HUES64 (cell line): Measurements from ENCODE around the gene MTREX.

ENCODE experiments used
- H3K27ac ChIP-seq: 2 replicates; pipeline ENCODE4 v1.7.0; 2013; ENCODE audit warnings: low read depth, low read length, inconsistent platforms
- H3K27me3 ChIP-seq: 2 replicates; pipeline ENCODE4 v1.6.1; 2013; ENCODE audit warnings: mild to moderate bottlenecking, low read length; ENCODE audit not compliant: insufficient read depth
- H3K36me3 ChIP-seq: 2 replicates; pipeline ENCODE4 v1.6.1; 2013; ENCODE audit warnings: mild to moderate bottlenecking, low read length; ENCODE audit not compliant: insufficient read depth
- H3K4me1 ChIP-seq: 2 replicates; pipeline ENCODE4 v1.6.1; 2013; ENCODE audit warnings: mild to moderate bottlenecking, low read length, moderate library complexity; ENCODE audit not compliant: insufficient read depth
- H3K4me3 ChIP-seq: 2 replicates; pipeline ENCODE4 v1.5.1; 2013; ENCODE audit warnings: mild to moderate bottlenecking, low read length, moderate library complexity
- H3K9ac ChIP-seq: 2 replicates; pipeline ENCODE4 v1.6.1; 2013; ENCODE audit warnings: mild to moderate bottlenecking, low read depth, low read length
- H3K9me3 ChIP-seq: 2 replicates; pipeline ENCODE4 v1.6.1; 2013; ENCODE audit warnings: low read depth, low read length; ENCODE audit not compliant: insufficient read depth
- WGBS: fragments of 150-250, 120-280 bp; methylation state at CpG from one replicate; pipeline ENCODE4 v1.1.7; 2013; ENCODE audit warnings: missing lambda C conversion rate; 5-methylcytosine and 5-hydroxymethylcytosine counted together

MTREX gene

DNA sequence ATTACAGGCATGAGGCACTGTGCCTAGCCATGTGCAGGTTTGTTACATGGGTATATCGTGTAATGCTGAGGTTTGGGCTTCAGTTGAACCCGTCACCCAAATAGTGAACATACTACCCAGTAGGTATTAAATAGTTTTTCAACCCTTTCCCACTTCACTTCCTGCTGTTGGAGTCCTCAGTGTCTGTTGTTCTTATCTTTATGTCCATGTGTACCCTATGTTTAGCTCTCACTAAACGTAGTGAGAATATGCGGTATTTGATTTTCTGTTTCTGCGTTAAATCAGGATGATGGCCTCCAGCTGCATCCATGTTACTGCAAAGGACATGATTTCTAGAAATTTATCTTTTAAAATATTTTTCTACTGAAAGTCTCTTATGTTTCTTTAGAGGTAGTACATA is 17.8 kb downstream of the MTREX start:
- no peak overlapping the region for H3K27ac ChIP-seq
- peaks cover 80% of the 10 kb centered on the region for H3K36me3 ChIP-seq
- 98% methylated on average over 5 of the region's 5 CpGs for WGBS
- no peaks in the 10 kb centered on the region for H3K9me3 ChIP-seq
- no peaks in the 10 kb centered on the region for H3K4me1 ChIP-seq
- no peak overlapping the region for H3K9ac ChIP-seq
- H3K4me3 ChIP-seq = no peak overlapping the region
- H3K27me3 ChIP-seq = no peaks in the 10 kb centered on the region

DNA sequence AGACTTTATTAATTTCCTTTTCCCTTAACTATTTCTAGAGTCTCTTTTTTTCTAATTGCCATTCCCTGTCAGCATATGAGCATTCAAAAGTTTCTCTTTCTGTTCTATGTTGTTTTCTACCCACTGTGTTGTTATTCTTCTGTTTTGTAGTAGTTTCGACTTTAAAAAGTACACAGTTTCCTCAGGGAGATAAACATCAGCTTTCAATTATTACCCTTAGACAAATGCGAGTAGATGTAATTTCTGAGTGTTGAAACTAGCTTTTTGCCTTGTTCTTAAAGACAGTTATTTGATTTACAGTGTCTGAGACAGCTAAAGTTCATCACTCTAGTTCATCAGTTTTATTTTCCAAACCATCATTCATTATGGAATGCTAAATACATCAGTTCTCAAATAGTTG is 19.5 kb downstream of the MTREX start:
- peaks cover 93% of the 10 kb centered on the region for H3K36me3 ChIP-seq
- no peaks in the 10 kb centered on the region for H3K27me3 ChIP-seq
- no peaks in the 10 kb centered on the region for H3K9me3 ChIP-seq
- WGBS = 86% methylated on average over 1 of the region's 2 CpGs
- H3K4me3 ChIP-seq = no peak overlapping the region
- no peak overlapping the region for H3K27ac ChIP-seq
- no peaks in the 10 kb centered on the region for H3K4me1 ChIP-seq
- no peak overlapping the region for H3K9ac ChIP-seq

DNA sequence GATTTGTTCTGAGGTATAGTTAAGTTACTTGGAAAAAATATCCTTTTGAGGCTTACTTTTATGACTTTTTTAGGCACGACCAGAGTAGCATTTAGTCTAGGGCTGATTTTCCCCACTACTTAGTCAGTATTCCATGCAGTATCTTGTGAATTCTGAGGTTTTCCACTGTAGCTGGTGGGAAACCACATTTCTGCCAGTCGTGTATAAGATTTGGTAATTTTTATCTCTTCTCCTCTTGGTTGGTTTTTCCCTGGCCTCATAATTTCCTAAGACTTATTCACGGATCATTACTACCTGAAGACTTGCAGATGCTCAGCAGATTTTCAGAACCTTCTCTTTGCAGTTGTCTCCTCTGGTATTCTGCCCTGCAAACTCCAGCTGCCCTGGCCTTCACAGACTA is 23.5 kb downstream of the MTREX start:
- H3K9me3 ChIP-seq = no peaks in the 10 kb centered on the region
- peaks cover 89% of the 10 kb centered on the region for H3K36me3 ChIP-seq
- H3K4me1 ChIP-seq = no peaks in the 10 kb centered on the region
- H3K9ac ChIP-seq = no peak overlapping the region
- H3K27me3 ChIP-seq = no peaks in the 10 kb centered on the region
- WGBS = 96% methylated on average over 3 of the region's 3 CpGs
- H3K4me3 ChIP-seq = no peak overlapping the region
- H3K27ac ChIP-seq = no peak overlapping the region

DNA sequence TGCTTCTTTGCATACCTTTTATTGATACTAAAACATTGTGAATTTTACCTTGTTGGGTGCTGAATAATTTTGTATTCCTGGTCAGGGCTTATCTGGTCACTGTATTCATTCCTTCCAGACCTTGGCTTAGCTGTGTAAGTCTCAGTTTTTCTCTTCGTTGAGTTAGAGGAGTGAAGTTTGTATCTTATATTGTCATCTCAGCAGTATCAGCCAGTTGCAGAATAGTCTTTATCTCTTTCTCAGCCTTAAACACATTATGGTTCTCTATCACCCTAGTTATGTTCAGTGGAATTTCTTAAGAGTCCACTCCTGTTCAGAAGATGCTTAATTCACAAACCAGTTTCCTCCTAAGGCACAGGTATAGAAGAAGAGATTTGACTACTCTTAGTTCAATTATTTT is 25.2 kb downstream of the MTREX start:
- H3K9me3 ChIP-seq = no peaks in the 10 kb centered on the region
- WGBS = no CpG with 5 or more reads among the region's 1 CpG
- peaks cover 82% of the 10 kb centered on the region for H3K36me3 ChIP-seq
- H3K4me3 ChIP-seq = no peak overlapping the region
- no peaks in the 10 kb centered on the region for H3K27me3 ChIP-seq
- H3K9ac ChIP-seq = no peak overlapping the region
- H3K27ac ChIP-seq = no peak overlapping the region
- no peaks in the 10 kb centered on the region for H3K4me1 ChIP-seq

GRCh38 chr5:55333811-55334210 is 26.0 kb downstream of the MTREX start:
- Histone ChIP-seq H3K9ac (no peak overlapping the region), H3K27me3 (no peaks in the 10 kb centered on the region), H3K4me1 (no peaks in the 10 kb centered on the region), H3K4me3 (no peak overlapping the region), H3K36me3 (peaks cover 77% of the 10 kb centered on the region), H3K9me3 (no peaks in the 10 kb centered on the region), H3K27ac (no peak overlapping the region)
- 92% methylated on average over 2 of the region's 2 CpGs for WGBS

GRCh38 chr5:55338092-55338613 is 30.4 kb downstream of the MTREX start:
- H3K36me3 ChIP-seq = peaks cover 75% of the 10 kb centered on the region
- H3K4me1 ChIP-seq = no peaks in the 10 kb centered on the region
- H3K4me3 ChIP-seq = no peak overlapping the region
- no CpG with 5 or more reads among the region's 2 CpGs for WGBS
- no peak overlapping the region for H3K27ac ChIP-seq
- H3K27me3 ChIP-seq = no peaks in the 10 kb centered on the region
- no peaks in the 10 kb centered on the region for H3K9me3 ChIP-seq
- H3K9ac ChIP-seq = no peak overlapping the region

- Histone ChIP-seq H3K9me3 (no peaks in the 10 kb centered on the region), H3K9ac (no peak overlapping the region), H3K4me1 (no peaks in the 10 kb centered on the region), H3K36me3 (peaks cover 75% of the 10 kb centered on the region), H3K27ac (no peak overlapping the region), H3K27me3 (no peaks in the 10 kb centered on the region), H3K4me3 (no peak overlapping the region)
- 94% methylated on average over 5 of the region's 5 CpGs for WGBS
Measured at GRCh38 chr5:55338810-55339243, 31.0 kb downstream of the MTREX start.

GRCh38 chr5:55343107-55343506 is 35.3 kb downstream of the MTREX start:
- no peaks in the 10 kb centered on the region for H3K27me3 ChIP-seq
- H3K27ac ChIP-seq = no peak overlapping the region
- H3K36me3 ChIP-seq = peaks cover 90% of the 10 kb centered on the region
- no peak overlapping the region for H3K9ac ChIP-seq
- WGBS = 93% methylated on average over 3 of the region's 4 CpGs
- peaks cover 11% of the 10 kb centered on the region; the same call in 1 of the 2 replicates for H3K9me3 ChIP-seq
- no peak overlapping the region for H3K4me3 ChIP-seq
- H3K4me1 ChIP-seq = no peaks in the 10 kb centered on the region

GRCh38 chr5:55343609-55344008 is 35.8 kb downstream of the MTREX start:
- Histone ChIP-seq H3K9me3 (peaks cover 11% of the 10 kb centered on the region; the same call in 1 of the 2 replicates), H3K4me3 (no peak overlapping the region), H3K4me1 (no peaks in the 10 kb centered on the region), H3K27ac (no peak overlapping the region), H3K9ac (no peak overlapping the region), H3K27me3 (no peaks in the 10 kb centered on the region), H3K36me3 (peaks cover 93% of the 10 kb centered on the region)
- no CpG with 5 or more reads among the region's 1 CpG for WGBS

DNA sequence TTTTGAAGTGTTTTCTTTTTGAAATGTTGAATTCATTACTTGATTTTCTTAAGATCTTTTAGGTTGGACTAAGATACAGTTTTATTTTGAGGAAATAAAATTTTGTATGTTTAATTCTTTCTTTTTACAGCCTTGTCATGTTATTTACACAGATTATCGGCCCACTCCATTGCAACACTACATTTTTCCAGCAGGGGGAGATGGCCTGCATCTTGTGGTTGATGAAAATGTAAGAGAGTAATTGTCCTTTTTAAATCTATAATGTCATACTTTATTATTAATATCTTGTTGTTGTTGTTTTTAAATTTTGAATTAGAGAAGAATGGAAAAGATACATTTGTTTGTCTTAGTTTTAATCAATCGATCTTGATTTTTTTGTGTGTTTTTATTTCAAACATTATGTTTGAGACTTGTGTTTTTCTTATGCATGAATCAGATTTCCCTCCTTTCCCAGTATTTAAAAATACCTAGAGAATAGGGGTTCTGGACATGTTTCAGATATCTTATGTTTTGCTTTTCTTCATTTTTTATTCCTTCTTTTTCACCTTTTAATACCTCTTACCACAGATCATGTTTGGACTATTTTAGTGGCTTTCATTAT is 36.7 kb downstream of the MTREX start:
- no peak overlapping the region for H3K4me3 ChIP-seq
- H3K27me3 ChIP-seq = no peaks in the 10 kb centered on the region
- 90% methylated on average over 1 of the region's 2 CpGs for WGBS
- no peaks in the 10 kb centered on the region for H3K4me1 ChIP-seq
- peaks cover 11% of the 10 kb centered on the region; the same call in 1 of the 2 replicates for H3K9me3 ChIP-seq
- H3K36me3 ChIP-seq = peaks cover 95% of the 10 kb centered on the region
- H3K9ac ChIP-seq = no peak overlapping the region
- H3K27ac ChIP-seq = no peak overlapping the region

DNA sequence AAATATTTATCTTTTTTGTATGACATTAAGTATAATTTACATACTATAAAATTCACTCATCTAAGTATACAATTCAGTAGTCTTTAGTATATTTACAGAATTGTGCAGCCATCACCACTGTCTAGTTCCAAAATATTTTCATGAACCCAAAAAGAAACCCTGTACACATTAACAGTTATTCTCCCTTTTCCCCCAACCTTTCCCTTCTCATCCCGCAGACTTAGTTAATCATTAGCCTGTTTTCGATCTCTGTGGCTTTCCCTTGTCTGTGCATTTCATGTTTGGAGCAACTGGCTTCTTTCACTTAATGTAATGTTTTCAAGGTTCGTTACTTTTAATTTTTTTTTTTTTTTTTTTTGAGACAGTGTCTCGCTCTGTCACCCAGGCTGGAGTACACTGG is 37.5 kb downstream of the MTREX start:
- H3K36me3 ChIP-seq = peaks cover 95% of the 10 kb centered on the region
- WGBS = 96% methylated on average over 4 of the region's 4 CpGs
- peaks cover 11% of the 10 kb centered on the region; the same call in 1 of the 2 replicates for H3K9me3 ChIP-seq
- no peaks in the 10 kb centered on the region for H3K27me3 ChIP-seq
- no peak overlapping the region for H3K4me3 ChIP-seq
- H3K4me1 ChIP-seq = no peaks in the 10 kb centered on the region
- no peak overlapping the region for H3K27ac ChIP-seq
- H3K9ac ChIP-seq = no peak overlapping the region

DNA sequence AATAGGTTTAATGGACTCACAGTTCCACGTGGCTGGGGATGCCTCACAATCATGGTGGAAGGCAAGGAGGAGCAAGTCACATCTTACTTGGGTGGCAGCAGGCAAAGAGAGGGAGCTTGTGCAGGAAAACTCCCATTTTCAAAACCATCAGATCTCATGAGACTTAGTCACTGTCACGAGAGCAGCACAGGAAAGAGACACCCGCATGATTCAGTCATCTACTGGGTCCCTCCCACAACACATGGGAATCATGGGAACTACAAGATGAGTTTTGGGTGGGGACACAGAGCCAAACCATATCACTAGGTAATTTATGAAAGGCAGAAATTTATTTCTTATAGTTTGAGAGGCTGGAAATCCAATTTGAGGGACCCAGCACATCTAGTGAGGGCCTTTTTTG is 40.0 kb downstream of the MTREX start:
- H3K27ac ChIP-seq = no peak overlapping the region
- peaks cover 97% of the 10 kb centered on the region for H3K36me3 ChIP-seq
- H3K9me3 ChIP-seq = peaks cover 11% of the 10 kb centered on the region; the same call in 1 of the 2 replicates
- no peaks in the 10 kb centered on the region for H3K4me1 ChIP-seq
- H3K27me3 ChIP-seq = no peaks in the 10 kb centered on the region
- no peak overlapping the region for H3K9ac ChIP-seq
- no peak overlapping the region for H3K4me3 ChIP-seq
- 95% methylated on average over 3 of the region's 3 CpGs for WGBS
